T-helper 2 cell treated with Interferon-gamma antibody and Interleukin-4, amounts not matched to agents 100 ng/mL and 5 ng/mL, for 36 hours (primary cell): ENCODE measurements around the gene CPED1. TPM values are rescaled to one million over a fixed set of nuclear protein-coding genes. Genes with fewer than 3 reads are reported as not detected.
"Not testable (repeated sequence)": the region's sequence is repeated elsewhere in the genome, so short reads cannot be mapped to it uniquely, and the experiment has no call there.

Experiments used
- intact Hi-C: fragments of 100-400 bp; cut with micrococcal nuclease; formaldehyde crosslinking; loops from one replicate; pipeline ENCODE4 v1.15.1; 2023
- total RNA-seq: library from RNA; stranded (reverse); gene quantifications from 2 replicates; pipeline ENCODE4 v1.2.3, GENCODE V29; 2022

The CPED1 gene
- total RNA-seq, 1 donor from 2014 or later: not detected

DNA sequence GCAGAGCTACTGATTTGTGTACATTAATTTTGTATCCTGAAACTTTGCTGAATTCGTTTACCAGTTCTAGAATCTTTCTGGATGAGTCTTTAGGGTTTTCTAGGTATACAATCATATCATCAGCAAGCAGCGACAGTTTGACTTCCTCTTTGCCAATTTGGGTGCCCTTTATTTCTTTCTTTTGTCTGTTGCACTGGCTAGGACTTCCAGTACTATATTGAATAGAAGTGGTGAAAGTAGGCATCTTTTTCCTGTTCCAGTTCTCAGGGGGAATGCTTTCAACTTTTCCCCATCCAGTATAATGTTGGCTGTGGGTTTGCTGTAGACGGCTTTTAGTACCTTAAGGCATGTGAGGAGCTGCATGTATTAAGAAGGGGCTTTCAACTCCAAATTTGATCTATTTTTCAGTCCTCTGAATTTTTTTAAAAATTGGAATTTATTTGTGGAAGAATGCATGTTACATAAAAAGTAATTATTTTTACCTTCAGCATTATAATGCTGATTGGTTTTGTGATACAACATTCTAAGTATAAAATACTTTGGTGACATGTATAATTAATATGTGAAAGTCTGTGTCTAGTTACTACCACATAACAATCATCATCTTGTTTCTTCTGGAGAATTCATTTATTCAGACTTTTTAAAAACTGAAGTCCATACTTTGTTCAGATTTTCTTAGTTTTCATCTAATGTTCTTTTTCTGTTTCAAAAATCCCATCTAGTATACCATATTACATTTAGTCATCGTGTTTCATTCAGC, 49.6 kb downstream of the CPED1 start:
- intact Hi-C loops: no loop called here

DNA sequence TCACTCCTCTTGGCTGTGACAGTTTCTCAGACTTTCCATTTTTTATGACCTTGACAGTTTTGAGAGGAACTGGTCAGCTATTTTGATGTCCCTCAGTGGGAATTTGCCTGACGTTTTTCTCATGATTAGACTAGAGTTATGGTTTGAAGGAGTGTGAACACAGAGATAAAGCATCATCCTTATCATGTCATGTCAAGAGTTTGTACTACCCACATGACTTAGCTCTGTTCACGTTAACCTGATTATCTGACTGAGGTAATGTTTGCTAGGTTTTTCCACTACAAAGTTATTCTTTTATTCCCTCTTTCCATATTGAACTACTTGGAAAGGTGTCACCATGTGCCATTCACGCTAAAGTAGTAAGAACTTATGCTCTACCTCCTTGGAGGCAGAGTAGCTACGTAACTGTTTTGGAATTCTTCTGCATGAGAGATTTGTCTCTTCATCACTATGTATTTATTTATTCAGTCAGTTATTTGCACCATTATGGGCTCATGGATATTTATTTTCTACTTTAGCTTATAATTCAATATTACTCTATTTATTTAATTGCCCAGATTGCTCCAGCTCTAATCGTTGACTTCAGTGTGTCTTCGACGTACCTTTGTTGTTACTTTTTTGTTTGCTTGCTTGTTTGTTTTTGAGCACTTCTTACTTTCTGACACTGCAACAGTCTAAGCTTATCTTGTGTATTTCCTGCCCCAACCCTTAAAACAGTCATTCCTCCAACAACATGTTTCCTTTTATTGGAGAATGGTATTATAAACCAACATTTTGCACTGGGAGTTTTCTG, 50.4 kb downstream of the CPED1 start:
- intact Hi-C loops: no loop called here

DNA sequence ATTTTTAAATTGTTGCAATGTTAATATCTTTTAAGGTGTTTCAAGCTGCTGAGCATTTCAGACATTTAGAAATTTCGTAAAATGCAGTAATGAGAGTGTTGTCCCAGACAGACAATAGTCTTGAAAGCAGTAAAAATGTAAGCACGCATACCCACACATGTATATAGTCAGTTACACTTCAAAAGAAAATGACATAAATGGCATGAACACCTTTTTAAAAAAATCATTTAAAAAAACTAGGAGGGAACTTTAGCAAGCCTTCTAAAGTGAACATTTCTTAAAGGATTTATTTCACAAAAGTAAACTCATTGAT, 51.0 kb downstream of the CPED1 start:
- intact Hi-C loops: no loop called here

DNA sequence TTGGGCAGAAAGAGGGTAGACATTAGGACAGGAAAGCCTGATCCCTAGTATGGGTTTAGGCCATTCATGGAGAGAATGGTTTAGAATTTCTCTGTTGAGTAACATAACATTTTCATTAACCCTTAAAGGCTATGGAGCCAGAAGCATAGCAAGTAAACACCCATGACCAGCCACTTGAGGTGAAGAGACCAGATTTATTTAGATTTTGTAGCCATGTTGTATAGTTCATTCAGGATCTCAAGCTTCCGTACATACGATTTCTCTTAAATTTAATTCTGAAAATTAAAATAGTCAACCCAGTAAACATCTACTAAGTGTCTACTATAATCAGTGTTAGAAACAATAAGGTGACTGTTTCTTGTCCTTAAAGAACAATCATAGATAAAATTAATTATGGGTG, 51.5 kb downstream of the CPED1 start:
- intact Hi-C loops: no loop called here

DNA sequence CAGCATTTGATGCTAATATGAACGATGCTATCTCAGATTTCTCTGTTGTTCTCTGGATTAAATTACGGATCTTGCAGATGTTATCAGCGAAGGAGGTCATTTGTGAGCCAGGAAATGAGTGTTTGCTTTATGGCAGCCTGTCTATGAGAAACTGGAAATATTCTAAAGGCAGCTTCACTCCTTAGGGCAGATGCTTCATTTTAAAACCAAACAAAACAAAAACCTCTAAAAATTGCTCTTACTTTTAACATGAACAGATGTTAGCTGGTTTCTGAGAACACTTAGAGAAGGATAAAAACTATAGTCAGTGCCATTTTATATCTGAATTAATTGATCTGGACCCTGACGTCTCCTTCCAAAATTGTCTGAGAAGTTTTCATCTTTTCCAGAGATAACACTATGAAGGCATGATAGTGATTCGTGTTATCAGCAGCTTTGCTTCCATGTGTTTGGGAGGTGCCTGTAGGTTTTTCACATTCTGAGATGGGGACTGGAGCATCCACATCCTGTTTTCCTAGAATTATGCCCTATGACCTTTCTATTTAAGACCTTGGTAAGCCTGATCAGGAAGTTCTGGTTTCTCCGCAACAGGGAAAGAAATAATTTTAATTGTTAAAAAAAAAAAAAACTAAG, 53.1 kb downstream of the CPED1 start:
- intact Hi-C loops: no loop called here

DNA sequence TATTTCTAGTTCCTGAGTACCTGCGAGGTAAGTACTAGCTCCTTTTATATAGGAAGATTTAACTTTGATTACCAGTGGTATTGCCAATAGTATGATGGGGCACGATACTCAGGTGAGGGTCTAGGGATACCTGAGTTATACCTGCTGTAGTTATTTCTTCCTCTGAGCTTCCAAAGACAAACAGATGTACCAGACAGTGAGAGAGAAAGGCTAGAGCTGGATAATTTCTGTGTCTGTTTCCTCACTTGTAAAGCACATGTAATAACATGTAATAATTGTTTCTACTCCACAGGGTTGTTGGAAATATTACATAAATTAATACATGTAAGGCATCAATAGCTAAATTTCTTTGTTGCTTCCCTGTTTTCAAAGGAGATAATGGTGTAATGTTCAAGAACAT, 53.7 kb downstream of the CPED1 start:
- intact Hi-C loops: no loop called here

DNA sequence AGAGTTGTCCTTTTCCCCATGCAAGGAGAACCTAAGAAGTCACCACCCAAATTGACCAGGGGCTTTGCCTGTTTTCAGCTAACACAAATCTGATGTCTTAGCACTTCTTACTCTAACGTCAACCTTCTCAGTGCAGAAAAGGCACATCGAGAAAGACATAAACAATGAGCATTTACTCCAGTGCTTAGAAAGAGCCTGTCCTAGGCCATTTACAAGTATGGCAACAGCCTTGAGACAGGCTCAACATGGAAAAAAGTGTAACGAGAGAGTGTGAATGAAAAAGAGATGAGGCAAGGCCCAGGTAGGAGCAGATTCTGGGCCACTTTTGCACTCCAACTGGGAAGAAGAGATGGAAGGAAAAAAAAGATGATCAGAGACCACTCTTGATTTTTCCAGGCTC, 54.4 kb downstream of the CPED1 start:
- intact Hi-C loops: no loop called here

DNA sequence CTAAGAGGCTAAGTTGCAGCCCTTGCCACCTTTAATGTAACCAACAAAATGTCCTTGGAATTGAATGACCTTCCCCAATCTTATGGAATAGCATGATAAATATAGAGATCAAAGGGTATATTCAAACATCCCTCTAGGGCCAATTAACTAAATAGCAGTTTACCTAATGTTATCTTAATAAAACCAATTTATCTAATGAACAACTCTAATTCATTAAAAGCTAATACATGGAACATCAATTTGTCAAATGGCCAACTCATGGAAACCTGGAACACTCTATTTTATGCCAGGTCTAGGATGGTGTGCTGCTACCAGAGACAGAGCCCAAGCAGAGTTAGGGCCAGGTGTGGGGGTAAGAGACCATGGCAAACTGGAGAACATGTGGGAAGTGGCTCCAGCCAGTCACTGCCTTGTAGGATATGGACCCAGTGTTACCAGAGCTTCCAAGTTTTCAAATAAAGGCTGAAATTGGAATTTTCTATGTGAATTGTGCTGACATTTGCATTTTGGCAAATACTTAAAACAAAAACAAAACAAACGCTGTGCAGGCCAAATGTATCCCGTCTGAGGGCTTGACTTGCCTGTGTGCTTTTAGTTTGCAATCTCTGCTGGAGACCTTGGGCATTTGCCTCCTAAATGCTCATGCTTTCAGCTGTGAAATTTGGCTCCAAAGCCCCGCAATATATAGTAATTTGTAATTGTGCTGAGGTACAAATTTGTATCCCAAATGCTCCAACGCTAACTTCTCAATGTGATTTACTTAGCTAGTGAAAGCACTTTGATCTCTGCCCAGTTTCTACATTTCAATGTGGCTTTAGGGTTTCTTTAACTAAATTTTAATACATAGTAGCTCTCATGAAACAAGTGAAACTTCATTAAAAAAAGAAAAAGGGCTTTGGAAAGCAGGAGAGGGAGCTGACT, 55.1 kb downstream of the CPED1 start:
- intact Hi-C loops: no loop called here

DNA sequence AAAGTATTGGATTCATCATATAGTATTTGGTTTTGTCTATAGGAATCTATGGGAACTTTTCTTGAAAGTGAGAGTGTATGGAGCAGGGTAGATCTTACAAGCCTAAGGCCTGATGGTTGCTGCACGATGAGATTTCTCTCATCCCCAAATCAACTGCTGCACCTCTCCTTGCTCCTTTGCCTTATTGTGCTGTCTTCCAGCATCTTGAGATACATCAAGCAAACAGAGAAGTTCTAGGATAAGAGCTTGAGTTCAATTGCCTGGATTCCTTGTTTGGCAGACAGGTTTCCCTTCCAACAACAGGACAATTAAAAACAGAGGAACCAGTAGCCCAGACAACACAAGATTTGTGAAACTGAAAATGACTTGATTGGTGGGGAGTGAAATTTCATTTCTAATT, 56.6 kb downstream of the CPED1 start:
- intact Hi-C loops: no loop called here

DNA sequence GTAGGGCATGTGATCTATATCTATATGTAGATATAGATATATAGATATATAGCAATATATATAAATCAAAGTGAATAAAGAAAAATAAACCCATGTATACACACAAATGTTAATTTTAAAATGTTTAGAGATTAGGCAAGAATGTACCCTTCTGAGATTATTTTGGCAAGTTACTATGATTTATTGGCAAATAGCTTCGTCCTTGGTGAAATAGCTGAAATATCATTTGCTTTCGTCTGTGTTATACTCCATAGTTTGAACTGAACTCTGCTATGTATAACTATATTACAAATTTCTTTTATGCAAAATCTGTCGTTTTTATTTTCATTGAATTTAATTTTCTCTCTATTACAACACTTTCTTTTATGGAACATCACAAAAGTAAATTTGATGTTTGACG, 57.5 kb downstream of the CPED1 start:
- intact Hi-C loops: no loop called here

DNA sequence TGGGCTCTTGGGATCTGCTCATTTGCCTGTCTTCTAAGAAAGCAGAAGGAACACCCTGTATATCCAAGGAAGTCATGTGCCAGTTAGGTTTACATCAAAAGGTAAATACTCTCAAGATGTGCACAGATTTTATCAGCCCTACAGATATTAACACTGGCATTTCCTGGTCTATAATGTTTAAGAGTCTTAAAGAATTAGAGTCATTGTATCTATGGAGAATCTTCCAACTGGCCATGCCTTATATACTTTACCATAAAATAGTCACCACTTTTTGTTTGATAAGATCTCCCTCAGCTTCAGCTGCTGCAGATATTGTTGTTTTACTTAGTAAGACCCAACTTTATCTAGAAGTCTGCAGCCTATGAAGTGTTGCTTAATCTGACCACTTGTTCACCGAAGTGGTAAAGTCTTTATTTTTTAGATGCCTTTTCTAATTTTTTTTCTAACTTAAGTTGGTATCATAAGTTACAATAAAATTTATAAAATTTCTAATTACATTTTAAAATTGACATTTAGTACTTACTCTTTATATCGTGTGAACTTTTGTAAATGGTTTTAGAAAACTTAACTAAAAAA, 58.5 kb downstream of the CPED1 start:
- intact Hi-C loops: no loop called here

DNA sequence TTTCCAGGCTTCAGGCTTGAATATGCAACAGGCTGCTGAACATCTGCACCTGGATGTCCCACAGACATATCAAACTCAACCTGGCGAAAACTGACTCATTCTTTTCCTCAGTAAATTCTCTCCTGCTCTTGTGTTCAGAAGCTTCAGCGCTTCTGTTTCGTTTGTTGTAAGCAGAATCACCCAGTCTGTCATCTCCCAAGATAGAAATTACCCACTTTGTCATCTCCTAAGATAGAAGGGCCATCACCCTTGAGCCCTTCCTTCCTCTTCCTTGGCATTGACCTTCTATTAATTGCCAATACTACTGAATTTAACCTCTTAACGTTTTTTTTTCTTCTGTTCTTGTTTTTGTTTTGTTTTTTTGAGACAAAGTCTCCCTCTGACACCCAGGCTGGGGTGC, 59.7 kb downstream of the CPED1 start:
- intact Hi-C loops: no loop called here

DNA sequence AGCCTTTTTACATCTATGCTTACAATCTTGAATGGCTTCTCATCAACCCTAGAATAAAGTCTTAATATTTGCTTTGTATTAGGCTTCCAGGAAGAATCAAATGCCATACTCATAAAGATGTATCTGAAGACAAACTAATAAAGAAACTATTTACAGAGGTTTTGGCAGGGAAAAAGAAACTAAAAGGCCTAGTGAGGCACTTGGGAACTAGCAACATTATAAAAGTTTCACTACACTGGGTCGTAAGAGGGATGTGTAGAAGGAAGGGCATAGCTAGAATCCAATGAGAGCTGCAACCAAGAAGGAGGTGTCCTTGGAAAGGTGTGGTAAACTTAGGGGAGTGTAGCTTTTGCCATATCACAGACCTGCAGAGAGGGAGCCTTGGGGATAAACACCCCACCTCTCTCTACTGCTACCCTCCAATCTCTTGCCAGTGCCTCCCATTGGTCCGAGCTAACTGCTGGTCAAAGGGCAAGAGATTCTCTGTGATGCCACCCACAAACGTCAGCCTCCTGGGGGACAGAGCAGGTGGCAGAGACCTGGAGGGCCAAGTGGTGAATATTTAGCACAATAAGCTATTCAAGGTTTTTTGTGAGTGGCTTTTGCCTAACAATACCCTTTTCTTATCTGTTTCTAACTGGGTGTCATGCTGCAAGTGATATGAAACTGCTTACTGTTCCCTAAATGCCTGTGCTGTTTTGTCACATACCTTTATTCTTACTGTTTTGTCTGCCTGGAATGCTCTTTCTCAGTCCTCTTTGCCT, 60.7 kb downstream of the CPED1 start:
- intact Hi-C loops: no loop called here

DNA sequence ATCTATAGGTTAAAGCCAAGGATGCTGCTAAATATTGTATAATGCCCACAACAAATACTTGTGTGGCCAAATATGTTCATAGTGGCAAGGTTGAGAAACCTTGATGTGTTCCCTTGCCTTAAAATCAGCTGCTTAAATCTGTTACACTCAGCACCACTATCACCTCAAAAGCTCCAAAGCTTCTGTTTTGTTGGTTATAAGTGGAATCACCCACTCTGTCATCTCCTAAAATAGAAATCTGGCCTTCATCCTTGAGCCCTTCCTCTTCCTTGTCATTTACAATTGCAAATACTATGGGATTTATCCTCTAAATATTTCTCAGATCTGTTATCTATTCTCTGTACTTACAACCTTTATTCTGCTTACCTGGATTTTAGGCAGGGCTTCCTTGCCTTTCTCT, 61.4 kb downstream of the CPED1 start:
- intact Hi-C loops: no loop called here

DNA sequence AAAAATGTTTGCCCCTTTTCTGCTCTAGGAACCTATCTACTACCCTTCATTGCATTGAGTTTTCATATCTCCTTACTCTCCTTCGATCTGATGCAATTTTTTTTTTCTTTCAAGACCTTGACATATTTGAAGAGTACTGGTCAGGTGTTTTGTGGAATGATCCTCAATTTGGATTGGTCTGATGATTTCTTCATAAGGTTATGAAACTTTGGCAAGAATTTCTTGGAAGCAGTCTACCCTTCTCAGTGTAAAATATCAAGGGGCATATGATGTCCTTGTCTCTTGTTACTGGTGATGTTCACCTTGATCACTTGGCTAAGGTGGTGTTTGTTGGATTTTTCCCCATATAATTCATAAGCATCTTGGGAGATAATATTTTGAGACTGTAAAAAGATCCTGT, 64.7 kb downstream of the CPED1 start:
- intact Hi-C loops: no loop called here

DNA sequence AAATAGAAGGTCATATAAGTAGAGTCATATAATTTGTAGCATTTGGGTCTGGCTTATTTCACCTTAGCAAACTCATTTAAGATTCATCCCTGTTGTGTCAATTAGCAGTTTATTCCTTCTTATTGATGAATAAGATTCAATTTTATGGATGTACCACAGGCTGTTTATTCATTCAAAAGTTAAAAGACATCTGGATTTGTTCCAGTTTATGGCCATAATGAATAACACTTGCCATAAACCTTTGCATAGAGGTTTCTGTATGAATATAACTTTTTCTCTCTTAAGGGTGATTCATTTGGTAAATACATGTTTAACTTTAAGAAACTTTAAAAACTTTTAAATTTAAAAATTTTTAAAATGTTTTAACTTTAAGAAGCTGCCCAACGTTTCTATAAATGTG, 66.4 kb downstream of the CPED1 start:
- intact Hi-C loops: no loop called here

DNA sequence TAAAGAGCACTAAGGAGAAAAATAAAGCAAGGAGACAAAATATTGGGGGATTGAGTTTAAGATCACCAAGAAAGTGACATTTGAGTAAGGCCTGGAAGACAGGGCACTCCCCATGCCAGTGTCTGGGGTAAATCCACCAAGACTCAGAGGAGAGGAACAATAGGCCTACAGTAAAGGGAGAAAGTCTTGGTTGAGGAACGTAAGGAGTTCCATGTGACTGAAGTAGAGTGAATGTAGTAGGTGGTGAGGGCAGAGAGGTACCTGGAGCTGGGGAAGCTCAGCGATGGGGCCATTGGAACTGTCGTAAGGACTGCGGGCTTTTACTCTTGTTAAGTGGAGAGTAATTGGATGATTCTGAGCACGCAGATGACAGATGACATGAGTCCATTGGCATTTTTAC, 69.4 kb downstream of the CPED1 start:
- intact Hi-C loops: no loop called here

DNA sequence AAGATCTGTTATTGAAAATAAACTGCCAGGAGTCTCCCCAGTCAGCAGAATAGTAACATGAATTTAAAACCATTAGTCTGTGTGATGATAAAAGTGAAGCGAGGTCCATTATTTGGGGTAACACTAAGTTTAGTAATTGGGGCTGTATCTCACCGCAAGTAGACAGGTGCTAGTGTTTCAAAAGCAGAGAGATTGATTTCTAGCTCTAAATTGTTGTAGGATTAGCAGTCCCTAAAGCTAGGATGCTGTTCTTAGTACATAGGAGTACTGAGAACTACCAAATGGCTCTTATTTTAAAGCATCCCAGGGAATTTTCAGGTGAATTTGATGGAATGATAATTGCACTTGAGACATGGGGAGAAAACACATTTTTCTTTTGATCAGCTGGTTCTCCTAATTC, 70.5 kb downstream of the CPED1 start:
- intact Hi-C loops: no loop called here

DNA sequence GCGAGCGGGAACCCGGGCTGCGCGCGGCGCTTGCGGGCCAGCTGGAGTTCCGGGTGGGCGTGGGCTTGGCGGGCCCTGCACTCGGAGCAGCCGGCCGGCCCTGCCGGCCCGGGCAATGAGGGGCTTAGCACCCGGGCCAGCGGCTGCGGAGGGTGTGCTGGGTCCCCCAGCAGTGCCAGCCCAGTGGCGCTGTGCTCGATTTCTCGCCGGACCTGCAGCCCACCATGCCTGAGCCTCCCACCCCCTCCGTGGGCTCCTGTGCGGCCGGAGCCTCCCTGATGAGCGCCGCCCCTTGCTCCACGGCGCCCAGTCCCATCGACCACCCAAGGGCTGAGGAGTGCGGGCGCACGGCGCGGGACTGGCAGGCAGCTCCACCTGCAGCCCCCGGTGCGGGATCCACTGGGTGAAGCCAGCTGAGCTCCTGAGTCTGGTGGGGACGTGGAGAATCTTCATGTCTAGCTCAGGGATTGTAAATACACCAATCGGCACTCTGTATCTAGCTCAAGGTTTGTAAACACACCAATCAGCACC, 71.5 kb downstream of the CPED1 start:
- intact Hi-C loops: not testable (repeated sequence)
